Activated CD4-positive, alpha-beta T cell treated with anti-CD3 and anti-CD28 coated beads, Interleukin-2, Interleukin-6, amounts not matched to agents 100 ng/mL and 50 ng/mL, durations not matched to agents 16 hours and 8 hours (primary cell): ENCODE measurements around the gene STK32A.
"Not testable (repeated sequence)": the region's sequence is repeated elsewhere in the genome, so short reads cannot be mapped to it uniquely, and the experiment has no call there.

ENCODE experiments used
- DNase-seq: peaks from one replicate; pipeline ENCODE4 v3.0.0-alpha.2; 2020

The STK32A gene

GRCh38 chr5:147234825-147235635, at the start of gene STK32A:
TSS of gene STK32A (plus strand) at chr5:147235026. CDS start at chr5:147239635, 4,609 bp downstream.
- no peak for DNase-seq

DNA sequence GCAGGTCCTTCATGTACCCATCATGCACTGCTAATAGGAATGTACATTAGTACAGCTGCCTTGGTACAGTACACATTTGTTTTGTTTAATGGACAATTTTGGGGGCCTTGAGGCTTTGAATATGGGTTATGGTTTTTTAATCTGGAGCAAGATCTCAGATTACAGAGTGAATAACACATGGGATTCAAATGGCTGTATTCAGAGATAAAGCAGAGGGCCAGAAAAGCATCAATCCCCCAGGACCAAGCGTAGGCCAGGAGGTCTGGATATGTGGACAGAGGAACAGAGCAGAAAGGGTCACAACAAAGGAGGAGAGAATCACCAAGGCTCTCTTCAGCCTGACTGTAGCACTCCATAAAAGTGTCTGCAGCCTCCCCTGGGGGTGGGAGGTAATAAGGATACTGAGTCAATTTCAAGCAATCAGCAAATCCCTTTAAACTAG, 47.7 kb upstream of the STK32A start:
- DNase-seq = no peak

GRCh38 chr5:147188200-147189108, 46.4 kb upstream of the STK32A start:
- DNase-seq = peak; percentile 75

DNA sequence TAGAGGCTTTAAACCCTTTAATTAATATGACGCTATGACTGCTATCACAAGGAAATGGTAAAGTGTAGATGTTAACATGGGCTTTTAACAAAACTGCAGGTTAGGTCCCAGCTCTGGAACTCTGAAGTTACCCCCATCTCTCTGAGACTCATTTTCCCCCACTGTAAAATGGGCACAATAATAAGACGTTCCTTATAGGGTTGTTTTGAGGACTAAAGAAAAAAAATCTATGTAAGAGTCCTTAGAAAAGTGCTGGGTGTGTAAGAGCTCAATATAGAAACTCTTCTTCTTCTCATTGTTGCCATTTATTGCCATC, 45.8 kb upstream of the STK32A start:
- DNase-seq = no peak

DNA sequence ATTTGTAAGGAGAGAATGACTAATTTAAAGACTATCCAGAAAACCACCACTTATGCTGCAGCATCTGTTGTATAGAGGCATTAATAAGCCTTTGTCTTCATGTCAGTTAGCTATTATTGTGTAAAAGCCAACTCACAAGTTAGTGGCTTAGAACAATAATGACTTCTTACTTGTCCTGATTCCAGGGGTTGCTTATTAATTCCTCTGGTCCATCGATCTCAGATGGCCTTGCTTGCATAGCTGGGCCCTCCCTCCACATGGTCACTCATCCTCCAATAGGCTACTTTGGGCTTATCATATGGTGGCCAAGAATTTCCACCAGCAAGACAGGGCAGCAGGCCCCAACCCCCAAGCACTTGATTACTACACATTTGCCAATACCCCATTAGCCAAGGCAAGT, 44.5 kb upstream of the STK32A start:
- DNase-seq = no peak

GRCh38 chr5:147193123-147193522, 41.7 kb upstream of the STK32A start:
- no peak for DNase-seq

DNA sequence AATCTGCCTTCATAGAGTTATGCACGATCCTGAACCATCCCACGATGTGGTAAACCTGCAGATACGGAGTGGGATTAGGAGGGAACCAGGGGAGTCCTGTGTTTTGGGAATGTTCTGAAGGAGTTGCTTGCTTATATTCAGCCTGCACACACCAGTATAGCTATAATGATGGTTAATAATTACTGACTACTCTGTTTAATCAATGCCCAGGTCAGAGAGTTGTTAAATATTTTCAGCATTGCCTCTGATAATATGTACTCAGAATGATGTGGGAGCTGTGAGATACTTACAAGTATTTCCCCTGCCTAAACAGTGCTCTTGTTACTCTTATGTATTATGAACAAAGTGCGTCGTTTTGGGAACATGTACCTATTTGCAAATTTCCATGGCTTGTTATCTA, 34.8 kb upstream of the STK32A start:
- DNase-seq = no peak

GRCh38 chr5:147203213-147203612, 31.6 kb upstream of the STK32A start:
- DNase-seq = no peak

GRCh38 chr5:147204576-147204975, 30.2 kb upstream of the STK32A start:
- DNase-seq = no peak

DNA sequence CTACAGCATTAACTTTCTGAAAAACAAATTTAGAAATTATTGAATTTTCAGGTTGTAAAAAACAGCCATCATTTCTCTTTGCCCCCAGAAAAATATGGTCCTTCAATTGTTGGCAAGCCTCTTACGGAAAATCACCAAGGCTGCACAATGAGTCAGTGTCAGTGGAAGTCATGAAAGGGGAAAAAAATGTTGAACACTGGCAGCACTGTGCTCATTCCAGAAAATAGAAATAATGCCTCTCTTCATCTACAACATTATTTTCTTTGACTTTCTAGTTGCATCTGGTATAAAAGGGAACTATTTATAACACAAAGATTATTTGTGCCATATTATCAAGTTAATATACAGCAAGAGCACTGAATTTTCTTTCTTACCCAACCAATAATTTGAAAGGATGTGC, 26.7 kb upstream of the STK32A start:
- no peak for DNase-seq

- DNase-seq = no peak
Observed at GRCh38 chr5:147216552-147217154, 18.2 kb upstream of the STK32A start.

- no peak for DNase-seq
Observed at GRCh38 chr5:147223343-147223742, 11.5 kb upstream of the STK32A start.

- peak; percentile 9 for DNase-seq
Observed at GRCh38 chr5:147223948-147224791, 10.7 kb upstream of the STK32A start.

DNA sequence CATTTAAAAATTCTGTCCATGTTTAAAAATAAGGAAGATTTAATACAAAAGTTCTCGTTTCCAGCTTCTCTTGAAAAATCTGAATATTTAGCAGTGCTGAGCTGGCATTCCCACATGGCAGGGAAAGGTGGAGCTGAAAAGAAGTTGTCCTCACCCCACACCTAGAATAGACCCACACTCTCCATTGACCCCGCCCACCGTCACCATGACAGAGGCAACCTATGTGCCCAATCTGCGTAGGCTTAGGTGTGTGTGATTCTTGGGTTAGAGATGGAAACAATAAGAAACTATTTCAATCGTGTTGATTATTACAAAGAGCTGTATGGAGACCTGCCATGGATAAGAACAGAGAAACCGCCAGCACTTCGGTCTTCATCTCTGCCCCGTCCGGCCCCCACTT, 8.9 kb upstream of the STK32A start:
- DNase-seq = no peak

DNA sequence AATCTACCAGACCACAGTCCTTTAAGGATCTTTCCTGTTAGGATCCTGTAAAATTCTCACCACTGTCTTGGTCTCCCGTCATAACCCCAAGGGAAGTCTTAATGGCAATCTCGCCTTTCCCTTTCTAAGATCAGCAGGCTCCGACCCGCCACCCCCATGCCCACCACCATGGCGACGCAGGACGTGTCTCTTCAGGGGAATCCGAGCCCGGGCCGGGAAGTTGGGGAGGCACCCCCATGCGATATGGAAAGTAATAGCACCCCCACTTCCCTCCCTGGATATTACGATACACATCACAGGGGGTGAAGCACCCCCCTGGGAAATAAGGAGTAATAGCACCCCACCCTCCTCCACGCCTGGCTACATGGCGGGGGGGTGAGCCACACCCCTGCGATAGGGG, 8.3 kb upstream of the STK32A start:
- no peak for DNase-seq

GRCh38 chr5:147234239-147234824, 494 bp upstream of the STK32A start:
- DNase-seq = no peak

DNA sequence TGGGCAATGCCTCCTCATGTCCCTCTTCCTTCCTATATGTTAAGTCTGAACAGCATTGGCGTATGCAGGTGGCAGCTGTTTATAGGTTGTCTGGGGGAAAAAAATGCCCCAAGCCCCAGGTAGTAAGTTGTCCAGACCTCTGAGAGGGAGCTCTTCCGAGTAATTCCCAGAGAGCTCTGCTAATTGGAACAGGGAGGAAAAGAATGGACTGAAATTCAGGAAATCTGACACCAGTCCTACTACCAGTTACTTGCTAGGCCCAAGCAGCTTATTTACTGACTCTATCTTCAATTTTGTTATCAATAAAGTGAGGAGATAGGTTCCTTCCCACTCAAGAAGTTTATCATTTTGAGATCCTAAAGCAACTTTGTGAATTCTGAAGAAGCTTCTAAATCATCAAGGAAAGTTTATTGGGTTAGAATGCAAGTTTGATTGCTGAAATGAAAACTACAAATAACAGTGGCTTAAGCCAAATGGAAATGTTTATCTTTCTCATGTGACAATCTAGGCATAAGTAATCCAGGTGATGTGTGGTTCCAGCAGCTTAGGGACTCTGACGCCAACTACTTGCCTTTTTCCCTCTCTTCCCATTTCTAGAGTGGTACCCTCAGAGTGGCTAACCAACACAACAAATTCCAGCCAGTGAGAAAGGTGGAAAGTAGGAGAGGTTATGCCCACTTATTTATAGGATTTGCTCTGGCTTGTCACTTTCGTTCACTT, 5.6 kb downstream of the STK32A start:
- DNase-seq = no peak

DNA sequence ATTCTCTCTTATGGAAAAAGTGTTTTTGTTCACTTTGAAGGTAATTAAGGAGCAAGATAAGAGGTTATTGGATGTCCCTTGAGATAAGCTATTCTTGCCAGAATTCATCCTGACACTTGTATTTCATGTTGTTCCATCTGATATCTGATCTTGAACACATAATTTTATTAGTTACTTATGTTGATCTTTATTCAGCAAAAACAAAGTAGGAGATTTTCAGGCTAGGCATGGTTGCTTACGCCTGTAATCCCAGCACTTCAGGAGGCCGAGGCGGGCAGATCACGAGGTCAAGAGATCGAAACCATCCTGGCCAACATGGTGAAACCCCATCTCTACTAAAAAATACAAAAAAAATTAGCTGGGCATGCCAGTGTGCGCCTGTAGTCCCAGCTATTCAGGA, 8.4 kb downstream of the STK32A start:
- DNase-seq = not testable (repeated sequence)

DNA sequence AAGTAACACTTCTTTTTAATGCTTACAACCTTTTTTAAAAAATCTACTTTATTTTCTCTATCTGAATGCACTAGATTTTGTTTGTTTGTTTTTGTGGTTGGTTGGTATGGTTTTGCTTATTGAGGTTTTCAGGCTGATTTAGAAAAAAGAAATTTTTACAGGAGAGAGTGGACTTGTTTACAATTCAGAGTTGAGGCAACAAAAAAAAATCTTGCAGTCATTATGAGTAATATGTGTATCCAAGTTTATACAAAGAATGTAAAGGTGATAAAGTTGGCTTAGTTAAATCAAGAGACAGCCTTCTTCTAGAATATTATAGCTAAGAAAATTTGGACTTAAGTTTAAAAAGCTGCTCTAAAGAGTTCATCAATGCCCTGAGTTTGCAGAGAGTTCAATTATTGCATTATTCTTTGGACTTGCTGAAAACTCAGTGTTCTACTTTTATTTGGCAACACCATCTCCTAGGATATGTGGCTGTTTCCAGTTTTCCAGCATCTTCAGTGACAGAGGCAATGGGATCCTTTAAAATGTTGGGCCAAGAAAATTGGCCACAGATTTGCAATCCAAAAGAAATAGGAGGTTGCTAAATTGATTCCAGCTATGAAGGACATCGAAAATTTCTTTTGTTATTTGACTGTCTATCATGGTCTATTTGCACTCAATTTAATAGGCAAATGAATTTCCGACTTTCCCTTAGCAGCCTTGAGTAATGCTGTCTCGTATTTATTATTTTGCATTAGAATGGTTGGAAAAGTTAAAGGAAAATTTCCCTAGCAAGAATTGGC, 10.7 kb downstream of the STK32A start:
- DNase-seq = no peak

GRCh38 chr5:147248561-147248960, 13.7 kb downstream of the STK32A start:
- no peak for DNase-seq

DNA sequence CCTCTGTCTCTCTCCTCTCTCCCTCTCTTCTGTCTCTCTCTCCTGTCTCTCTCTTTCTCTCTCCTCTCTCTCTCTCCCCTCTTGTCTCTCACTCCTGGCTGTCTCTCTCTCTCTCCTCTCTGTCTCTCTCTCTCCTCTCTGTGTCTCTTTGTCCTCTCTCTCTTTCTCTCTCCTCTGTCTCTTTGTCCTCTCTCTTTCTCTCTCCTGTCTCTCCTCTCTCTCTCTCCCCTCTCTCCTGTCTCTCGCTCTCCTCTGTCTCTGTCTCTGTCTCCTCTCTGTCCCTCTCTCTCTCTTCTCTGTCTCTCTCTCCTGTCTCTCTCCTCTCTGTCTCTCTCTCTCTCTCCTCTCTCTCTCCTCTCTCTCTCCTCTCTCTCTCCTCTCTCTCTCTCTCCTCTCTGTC, 25.0 kb downstream of the STK32A start:
- no peak for DNase-seq
